GM19324 (cell line): ENCODE data around the gene LDLR.
A peak's percentile ranks its signal among the peaks of the same experiment; 100 is the strongest.
"Not testable (repeated sequence)": the region's sequence is repeated elsewhere in the genome, so short reads cannot be mapped to it uniquely, and the experiment has no call there.

Source experiments
- ATAC-seq: cut with Tn5 transposase; IDR thresholded peaks from one replicate; pipeline ENCODE4 v1.9.1; 2021; ENCODE audit warnings: mild to moderate bottlenecking, moderate library complexity; ENCODE audit not compliant: unreplicated experiment, low FRiP score

LDLR gene

GRCh38 chr19:11137542-11138384, 48.5 kb downstream of the LDLR start:
- ATAC-seq: no peak

DNA sequence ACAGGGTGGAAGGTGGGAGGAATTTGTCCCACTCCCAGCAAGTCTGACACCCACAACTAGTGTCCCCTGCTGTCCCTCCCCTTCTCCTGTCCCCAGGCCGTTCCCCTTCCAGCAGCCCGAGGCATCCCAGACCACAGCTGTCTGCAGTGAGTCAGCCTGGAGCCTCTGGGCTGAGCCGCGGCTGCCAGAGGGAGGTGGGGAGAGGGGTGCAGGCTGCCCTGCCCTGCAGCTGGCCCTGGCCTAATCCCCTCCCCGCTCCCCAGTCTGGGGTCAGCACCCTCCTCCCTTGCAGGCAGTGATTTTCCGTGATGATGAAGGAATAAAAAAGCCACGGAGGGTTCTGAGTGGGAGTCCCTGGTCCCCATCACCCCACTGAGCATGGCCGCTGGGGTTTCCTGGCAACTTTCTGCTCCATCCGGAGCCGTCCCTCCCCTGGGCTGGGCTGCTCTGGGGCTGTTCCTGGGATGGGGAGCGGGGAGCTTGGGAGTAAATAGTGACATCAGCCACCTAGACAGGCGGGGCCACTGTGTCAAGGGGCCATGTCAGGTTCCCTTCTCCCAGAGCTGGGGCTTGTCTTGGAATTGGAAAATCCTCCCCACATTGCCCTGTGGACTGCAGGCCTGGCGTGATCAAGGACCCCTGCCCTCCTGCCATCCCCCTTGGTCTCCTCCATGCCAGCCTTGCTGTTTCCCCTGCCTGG, 49.5 kb downstream of the LDLR start:
- ATAC-seq: no peak

DNA sequence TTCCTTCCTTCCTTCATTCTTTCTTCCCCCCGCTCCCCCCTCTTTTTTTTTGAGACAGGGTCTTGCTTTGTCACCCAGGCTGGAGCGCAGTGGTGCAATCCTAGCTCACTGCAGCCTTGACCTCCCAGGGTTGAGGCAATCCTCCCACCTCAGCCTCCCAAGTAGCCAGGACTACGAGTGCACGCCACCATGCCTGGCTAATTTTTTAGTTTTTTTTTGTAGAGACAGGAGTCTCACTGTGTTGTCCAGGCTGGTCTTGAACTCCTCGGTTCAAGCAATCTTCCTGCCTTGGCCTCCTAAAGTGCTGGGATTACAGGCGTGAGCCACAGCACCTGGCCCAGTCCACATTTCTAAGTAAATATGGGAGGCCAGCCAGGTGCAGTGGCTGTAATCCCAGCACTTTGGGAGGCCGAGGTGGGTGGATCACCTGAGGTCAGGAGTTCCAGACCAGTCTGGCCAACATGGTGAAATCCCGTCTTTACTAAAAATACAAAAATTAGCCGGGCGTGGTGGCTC, 50.8 kb downstream of the LDLR start:
- ATAC-seq: not testable (repeated sequence)

- ATAC-seq: no peak
These were observed 51.6 kb downstream of the LDLR start for GRCh38 chr19:11140896-11141295.

DNA sequence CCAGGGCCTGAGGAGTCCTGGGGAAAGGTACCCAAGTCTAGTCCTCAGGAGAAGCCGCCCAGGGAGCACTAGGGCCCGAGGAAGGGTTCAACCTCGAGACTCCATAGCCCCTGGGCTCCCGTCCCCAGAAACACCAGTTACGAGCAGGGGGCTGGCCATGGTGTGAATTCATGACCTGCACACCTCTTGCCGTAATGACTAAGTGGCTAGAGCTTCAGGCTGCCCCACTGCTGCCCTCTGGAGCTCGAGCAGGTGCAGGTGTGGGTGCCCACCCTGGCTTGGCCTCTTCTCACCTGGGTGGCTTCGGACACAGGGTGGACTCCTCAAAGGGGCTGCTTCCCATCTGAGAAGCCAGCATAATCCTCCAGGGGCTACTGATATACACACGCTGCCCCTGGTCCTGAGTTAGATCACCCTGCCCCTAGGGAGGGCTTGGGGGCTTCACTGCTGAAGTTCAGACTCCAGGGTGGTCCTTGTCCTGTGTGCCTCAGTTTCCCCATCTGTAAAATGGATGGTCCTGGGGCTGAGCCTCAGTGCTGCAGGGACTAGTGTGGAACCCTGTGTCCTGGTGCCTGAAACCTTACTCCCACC, 52.8 kb downstream of the LDLR start:
- no peak for ATAC-seq

- no peak for ATAC-seq
These were observed 53.4 kb downstream of the LDLR start for GRCh38 chr19:11142528-11143171.

- ATAC-seq: no peak
These were observed 56.3 kb downstream of the LDLR start for GRCh38 chr19:11145536-11145924.

DNA sequence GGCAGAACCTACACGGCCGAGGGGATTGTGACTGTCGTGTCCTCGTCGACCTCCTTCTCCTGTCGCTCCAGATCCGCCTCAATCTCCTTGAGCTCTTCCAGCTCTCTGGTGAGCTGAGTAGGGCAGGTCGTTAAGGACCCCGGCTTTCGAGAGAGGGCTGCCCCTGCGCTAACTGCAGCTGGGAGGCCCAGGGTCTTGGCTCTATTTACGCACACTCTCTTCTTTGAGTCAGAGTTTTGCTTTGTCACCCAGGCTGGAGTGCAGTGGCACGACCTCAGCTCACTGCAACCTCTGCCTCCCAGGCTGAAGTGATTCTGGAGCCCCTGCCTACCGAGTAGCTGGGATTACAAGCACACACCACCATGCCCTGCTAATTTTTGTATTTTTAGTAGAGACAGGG, 58.7 kb downstream of the LDLR start:
- no peak for ATAC-seq

DNA sequence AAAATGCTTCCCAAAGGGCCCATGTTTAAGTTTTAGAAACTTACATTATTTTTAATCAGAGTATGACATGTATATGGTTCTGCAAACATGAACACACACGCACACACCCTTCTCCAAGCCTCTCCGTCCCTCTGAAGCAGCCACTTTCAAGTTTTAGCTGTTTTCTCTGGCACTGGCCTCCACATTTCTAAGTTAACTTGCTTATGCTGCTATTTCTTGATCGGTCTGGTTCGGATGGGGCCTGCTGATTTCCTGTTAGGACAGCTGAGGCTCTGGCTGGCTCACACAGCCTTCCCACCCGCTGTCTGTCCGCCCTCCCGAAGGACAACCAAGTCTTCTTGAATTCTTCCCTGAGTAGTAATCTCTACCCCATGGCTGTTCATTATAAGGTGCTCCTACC, 61.9 kb downstream of the LDLR start:
- ATAC-seq: no peak

DNA sequence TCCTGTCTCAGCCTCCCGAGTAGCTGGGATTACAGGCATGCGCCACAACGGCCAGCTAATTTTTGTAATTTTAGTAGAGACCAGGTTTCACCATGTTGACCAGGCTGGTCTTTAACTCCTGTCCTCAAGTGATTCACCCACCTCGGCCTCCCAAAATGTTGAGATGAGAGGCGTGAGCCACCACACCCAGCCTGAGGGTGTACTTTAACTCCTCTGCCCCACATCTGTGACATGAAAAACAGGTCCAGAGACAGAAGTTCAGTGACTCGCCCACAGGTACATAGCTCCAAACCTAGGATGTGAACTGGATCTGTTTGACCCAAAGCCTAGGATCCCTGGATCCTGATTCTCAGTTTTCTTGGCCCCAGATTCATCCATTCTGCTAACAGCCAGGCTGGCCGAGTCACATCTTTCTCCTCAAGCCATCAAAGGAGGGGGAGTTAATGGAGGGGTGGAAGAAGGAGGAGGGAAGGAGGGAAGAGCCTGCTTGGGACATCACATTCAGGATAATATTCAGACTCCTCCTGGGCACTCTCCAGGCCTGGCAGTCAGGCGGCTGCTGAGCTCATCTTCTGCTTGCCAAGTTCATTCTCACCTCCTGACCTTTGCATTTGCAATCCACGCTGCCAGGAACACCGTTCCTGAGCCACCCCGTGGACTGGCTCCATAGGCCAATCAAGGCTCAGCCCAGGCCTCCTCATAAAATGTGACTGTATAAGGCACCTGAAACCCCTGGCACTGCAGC, 63.2 kb downstream of the LDLR start:
- ATAC-seq: no peak

- ATAC-seq: no peak
These were observed 65.4 kb downstream of the LDLR start for GRCh38 chr19:11154683-11155047.

DNA sequence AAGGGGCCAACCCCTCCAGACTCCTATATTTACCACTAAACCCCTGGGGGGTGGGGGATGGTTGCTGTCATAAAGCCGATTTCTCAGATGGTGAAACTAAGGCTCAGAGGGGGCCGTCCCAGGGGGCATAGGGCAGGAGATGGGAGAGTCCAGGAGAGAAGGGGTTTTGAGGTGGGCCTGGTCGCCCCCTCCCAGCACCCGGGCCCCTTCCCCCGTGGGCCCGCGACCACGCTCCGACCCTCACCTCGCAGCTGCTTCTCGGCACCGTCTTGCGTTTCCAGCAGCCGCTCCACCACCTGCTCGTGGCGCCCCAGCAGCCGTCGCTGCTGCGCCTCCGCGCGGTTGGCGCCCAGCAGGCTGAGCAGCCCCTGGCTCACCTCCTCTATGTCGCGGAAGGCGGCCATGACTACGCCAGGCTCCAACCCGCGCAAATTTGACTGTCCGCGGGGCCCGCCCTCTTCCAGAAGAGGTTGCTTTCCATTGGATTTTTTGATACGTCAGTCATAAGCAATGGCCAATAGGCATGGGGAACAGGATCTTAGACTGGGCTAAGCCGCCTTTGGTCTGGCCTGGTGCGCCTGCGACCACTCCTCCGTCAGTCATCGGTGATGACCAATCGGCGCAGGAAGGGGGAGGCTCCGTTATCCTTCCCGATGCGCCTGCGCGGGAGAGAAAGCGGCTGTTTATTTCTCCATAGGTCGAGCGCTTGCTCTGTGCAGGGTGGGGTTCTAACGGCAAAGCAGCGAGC, 66.3 kb downstream of the LDLR start, which contains the start of gene SPC24:
Gene SPC24 (minus strand): TSS at position 410 of the 748 bp plus-strand sequence. CDS start 6 bp downstream, at position 404.
- ATAC-seq: peak; percentile 93

DNA sequence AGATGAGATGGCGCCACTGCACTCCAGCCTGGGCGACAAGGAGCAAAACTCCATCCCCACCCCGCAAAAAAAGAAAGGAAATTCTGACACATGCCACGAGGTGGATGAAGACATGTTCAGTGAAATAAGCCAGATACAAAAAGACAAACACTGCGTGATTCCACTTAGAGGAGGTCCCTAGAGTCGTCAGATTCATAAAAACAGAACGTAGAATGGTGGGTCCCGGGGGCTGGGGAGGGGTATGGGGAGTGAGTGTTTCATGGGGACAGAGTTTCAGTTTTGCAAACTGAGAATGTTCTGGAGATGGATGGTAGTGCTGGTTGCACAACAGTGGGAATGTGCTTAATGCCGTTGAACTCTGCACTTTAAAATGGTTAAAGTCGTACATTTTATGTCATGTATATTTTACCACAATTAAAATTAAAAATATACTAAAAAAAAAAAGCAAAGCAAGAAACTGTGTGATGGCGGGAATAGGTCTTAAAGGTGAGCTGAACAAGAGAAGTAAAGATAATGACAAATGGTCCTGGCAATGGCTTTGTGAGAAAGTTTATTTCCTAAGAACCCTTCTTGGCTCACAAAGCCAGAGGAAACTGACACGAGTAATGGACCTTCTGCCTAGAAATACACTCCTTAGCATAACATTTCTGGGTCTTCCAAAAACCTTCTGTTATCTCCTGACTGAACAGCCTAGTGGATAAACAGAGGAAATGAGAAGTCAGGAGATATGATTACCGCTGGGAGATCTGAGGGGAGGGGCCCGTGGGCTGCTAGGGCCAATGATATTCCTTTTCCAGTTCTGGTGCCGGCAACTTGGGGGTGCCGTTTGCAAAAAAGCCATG, 70.6 kb downstream of the LDLR start:
- ATAC-seq: no peak

- not testable (repeated sequence) for ATAC-seq
These were observed 71.1 kb downstream of the LDLR start for GRCh38 chr19:11160440-11160768.

DNA sequence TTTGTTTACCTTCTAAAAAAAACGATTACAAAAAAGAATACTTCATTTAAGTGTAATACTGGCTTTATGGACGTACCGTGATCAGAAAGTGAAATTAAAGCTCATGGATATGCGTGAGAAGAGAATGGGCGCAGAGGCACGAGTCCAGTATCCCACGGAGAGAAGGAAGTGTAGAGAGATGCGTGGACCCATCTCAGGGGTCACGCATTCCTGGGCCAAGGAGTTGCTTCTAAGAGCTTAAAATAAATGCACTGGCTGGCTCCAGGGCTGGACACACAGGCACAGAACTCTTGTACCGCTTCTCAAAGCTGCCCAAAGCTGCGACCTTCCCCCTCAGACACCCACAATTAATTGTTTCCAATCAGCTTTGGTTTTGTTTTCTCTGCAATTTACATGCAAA, 75.0 kb downstream of the LDLR start:
- ATAC-seq: no peak

GRCh38 chr19:11164879-11165406, 75.7 kb downstream of the LDLR start:
- ATAC-seq: no peak

DNA sequence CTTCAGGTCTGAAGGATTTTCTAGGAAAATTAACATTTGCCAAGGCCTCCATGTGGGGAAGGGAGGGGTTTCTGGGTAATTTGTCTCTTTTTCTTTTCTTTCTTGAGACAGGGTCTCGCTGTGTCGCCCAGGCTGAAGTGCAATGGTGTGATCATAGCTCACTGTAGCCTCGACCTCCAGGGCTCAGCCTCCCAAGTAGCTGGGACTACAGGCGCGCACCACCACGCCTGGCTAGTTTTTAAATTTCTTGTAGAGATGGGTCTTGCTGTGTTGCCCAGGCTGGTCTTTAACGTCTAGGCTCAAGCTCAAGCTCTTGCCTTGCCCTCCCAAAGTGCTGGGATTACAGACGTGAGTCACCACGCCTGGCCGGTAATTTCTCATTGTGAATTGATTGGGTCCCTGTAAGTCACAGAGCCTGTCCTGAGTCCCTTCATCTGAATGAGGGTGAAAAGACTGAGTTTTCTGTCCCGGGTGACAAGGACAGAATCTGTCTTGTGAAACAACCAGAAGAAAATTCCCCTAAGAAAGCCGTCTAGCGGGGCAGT, 76.3 kb downstream of the LDLR start:
- ATAC-seq: no peak
